A673 (cell line): ENCODE results near the gene SOST. TPM values are rescaled to one million over a fixed set of nuclear protein-coding genes. Genes with fewer than 3 reads are reported as not detected.

Source experiments
- BruUV-seq: library from RNA; stranded (reverse); fragments of 400-500 nt; replicated peaks from 2 replicates; lab custom pipeline; 2021; lab: Mats Ljungman, UMichigan
- CTCF ChIA-PET: fragments of 300-600 bp; sonication (Branson Sonifier 250); formaldehyde crosslinking; loops from one replicate; lab custom pipeline; 2022; ENCODE audit warnings: antibody characterized with exemption; lab: Charles Lee
- POLR2A ChIA-PET: fragments of 300-600 bp; sonication (Branson Sonifier 250); formaldehyde crosslinking; loops from one replicate; lab custom pipeline; 2022; ENCODE audit warnings: antibody characterized with exemption; ENCODE audit not compliant: low non-redundant PET; lab: Charles Lee
- DNase-seq: peaks from one replicate; pipeline ENCODE4 v3.0.0-alpha.2; 2015; ENCODE audit warnings: low spot score
- H3K27ac ChIP-seq: fragments of 200-600 bp; sonication (generic); 2 replicates; pipeline ENCODE4 v1.5.1; 2016; ENCODE audit warnings: mixed run types, low read depth, mild to moderate bottlenecking, mixed read lengths, antibody characterized with exemption, low read length; ENCODE audit not compliant: poor library complexity, severe bottlenecking
- H3K27me3 ChIP-seq: fragments of 200-600 bp; sonication (generic); replicated peaks from 2 replicates; pipeline ENCODE4 v1.6.1; 2017; ENCODE audit warnings: mixed run types, low read depth, mild to moderate bottlenecking, mixed read lengths, antibody characterized with exemption, low read length; ENCODE audit not compliant: insufficient read depth, poor library complexity
- H3K36me3 ChIP-seq: fragments of 200-600 bp; sonication (generic); 2 replicates; pipeline ENCODE4 v1.6.1; 2016; ENCODE audit warnings: mixed run types, mild to moderate bottlenecking, mixed read lengths, antibody characterized with exemption, low read length; ENCODE audit not compliant: insufficient read depth, poor library complexity, severe bottlenecking
- H3K4me1 ChIP-seq: fragments of 200-600 bp; sonication (generic); 2 replicates; pipeline ENCODE4 v1.6.1; 2017; ENCODE audit warnings: mixed run types, mild to moderate bottlenecking, mixed read lengths, antibody characterized with exemption, low read length; ENCODE audit not compliant: insufficient read depth, poor library complexity, severe bottlenecking
- H3K4me3 ChIP-seq: fragments of 200-600 bp; sonication (generic); 2 replicates; pipeline ENCODE4 v1.5.1; 2016; ENCODE audit warnings: low read depth, mixed run types, mild to moderate bottlenecking, mixed read lengths, low read length; ENCODE audit not compliant: poor library complexity, severe bottlenecking
- H3K9me3 ChIP-seq: fragments of 200-600 bp; sonication (generic); 2 replicates; pipeline ENCODE4 v1.6.1; 2016; ENCODE audit warnings: mixed run types, low read depth, mild to moderate bottlenecking, mixed read lengths, antibody characterized with exemption, low read length; ENCODE audit not compliant: poor library complexity, severe bottlenecking
- CTCF ChIP-seq: fragments of 300-800, 200-600 bp; sonication (generic); conservative IDR thresholded peaks from 2 replicates; pipeline ENCODE4 v1.5.1; 2017; ENCODE audit warnings: low read depth, mild to moderate bottlenecking, antibody characterized with exemption, low read length, moderate library complexity, mixed read lengths
- EZH2 ChIP-seq: fragments of 200-600 bp; sonication (generic); IDR thresholded peaks from 2 replicates; pipeline ENCODE4 v1.6.1; 2017; ENCODE audit warnings: borderline replicate concordance, low read depth, mild to moderate bottlenecking, mixed read lengths, antibody characterized with exemption, low read length; ENCODE audit not compliant: poor library complexity, severe bottlenecking
- intact Hi-C: fragments of 100-400 bp; cut with micrococcal nuclease; formaldehyde crosslinking; loops from one replicate; pipeline ENCODE4 v1.10.0; 2022; ENCODE audit not compliant: unreplicated experiment
- total RNA-seq: library from RNA; stranded (reverse); gene quantifications from 2 replicates; pipeline ENCODE4 v1.2.3, GENCODE V29; 2021

SOST gene
- total RNA-seq, 1 experiment from 2014 or later: not detected

- H3K4me3 ChIP-seq: no peak overlapping the region
- no peak for TF ChIP-seq EZH2
- no peak for TF ChIP-seq CTCF
- H3K4me1 ChIP-seq: no peaks in the 10 kb centered on the region
- POLR2A ChIA-PET: no interaction called here
- no peak for DNase-seq
- H3K27ac ChIP-seq: no peak overlapping the region
- H3K36me3 ChIP-seq: no peaks in the 10 kb centered on the region
- H3K27me3 ChIP-seq: no peaks in the 10 kb centered on the region
- CTCF ChIA-PET: no interaction called here
- no peaks in the 10 kb centered on the region for H3K9me3 ChIP-seq
- intact Hi-C loops: no loop called here
- BruUV-seq: no TSS peak
Measured at GRCh38 chr17:43719578-43719977, 39.0 kb downstream of the SOST start.

GRCh38 chr17:43718544-43718943 lies 40.0 kb downstream of the SOST start:
- TF ChIP-seq CTCF: no peak
- no peak for TF ChIP-seq EZH2
- ChIA-PET CTCF (no interaction called here), POLR2A (interaction anchor here (0.6 to 0.7 kb wide), 2 partner anchors 10 to 350 kb away, joined by 3 read pairs; no protein-coding TSS in a partner anchor)
- H3K27me3 ChIP-seq: peaks cover 3% of the 10 kb centered on the region
- no peak for DNase-seq
- no peak overlapping the region for H3K4me3 ChIP-seq
- H3K4me1 ChIP-seq: no peaks in the 10 kb centered on the region
- no peaks in the 10 kb centered on the region for H3K9me3 ChIP-seq
- no TSS peak for BruUV-seq
- H3K36me3 ChIP-seq: no peaks in the 10 kb centered on the region
- no peak overlapping the region for H3K27ac ChIP-seq
- intact Hi-C loops: no loop called here

DNA sequence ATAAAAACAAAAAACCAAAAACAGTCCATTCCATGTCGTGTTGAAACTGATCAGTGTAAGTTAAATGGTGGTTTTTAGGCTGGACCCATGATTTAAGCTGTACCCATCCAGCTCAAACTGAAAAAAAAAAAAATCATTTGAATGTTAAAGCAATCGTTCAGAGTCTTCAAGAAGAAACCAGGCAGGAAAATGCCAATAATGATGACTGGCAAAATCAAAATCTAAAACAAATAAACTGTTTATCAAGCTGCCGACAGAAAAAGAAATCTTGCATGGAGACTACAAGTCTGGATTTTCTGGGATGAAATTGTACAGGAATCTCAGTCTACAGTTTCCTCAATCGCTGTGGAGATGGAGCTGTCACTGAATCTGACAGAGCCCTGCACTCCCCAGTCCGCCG lies 40.7 kb downstream of the SOST start:
- Histone ChIP-seq H3K4me1 (no peaks in the 10 kb centered on the region), H3K4me3 (no peak overlapping the region), H3K36me3 (no peaks in the 10 kb centered on the region), H3K27ac (no peak overlapping the region), H3K9me3 (no peaks in the 10 kb centered on the region), H3K27me3 (peaks cover 3% of the 10 kb centered on the region)
- POLR2A ChIA-PET: interaction anchor here (0.7 kb wide), 1 partner anchor 349 kb away, joined by 3 read pairs; no protein-coding TSS in a partner anchor
- intact Hi-C loops: no loop called here
- DNase-seq: no peak
- CTCF ChIA-PET: no interaction called here
- TF ChIP-seq CTCF (no peak), EZH2 (no peak)
- no TSS peak for BruUV-seq
